ENCODE results near the gene PID1. TPM values are rescaled to one million over a fixed set of nuclear protein-coding genes. Genes with fewer than 3 reads are reported as not detected.

Gene PID1
- total RNA-seq, 1 donor from 2014 or later: 51.4 TPM

GRCh38 chr2:229090225-229090624, 180.9 kb downstream of the PID1 start:
- no peaks in the 10 kb centered on the region for H3K9me3 ChIP-seq
- TF ChIP-seq, protein P1, sequence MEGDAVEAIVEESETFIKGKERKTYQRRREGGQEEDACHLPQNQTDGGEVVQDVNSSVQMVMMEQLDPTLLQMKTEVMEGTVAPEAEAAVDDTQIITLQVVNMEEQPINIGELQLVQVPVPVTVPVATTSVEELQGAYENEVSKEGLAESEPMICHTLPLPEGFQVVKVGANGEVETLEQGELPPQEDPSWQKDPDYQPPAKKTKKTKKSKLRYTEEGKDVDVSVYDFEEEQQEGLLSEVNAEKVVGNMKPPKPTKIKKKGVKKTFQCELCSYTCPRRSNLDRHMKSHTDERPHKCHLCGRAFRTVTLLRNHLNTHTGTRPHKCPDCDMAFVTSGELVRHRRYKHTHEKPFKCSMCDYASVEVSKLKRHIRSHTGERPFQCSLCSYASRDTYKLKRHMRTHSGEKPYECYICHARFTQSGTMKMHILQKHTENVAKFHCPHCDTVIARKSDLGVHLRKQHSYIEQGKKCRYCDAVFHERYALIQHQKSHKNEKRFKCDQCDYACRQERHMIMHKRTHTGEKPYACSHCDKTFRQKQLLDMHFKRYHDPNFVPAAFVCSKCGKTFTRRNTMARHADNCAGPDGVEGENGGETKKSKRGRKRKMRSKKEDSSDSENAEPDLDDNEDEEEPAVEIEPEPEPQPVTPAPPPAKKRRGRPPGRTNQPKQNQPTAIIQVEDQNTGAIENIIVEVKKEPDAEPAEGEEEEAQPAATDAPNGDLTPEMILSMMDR (IDR thresholded peaks at IDR 0.05): no peak
- ATAC-seq (no peak), DNase-seq (no peak)
- H3K27me3 ChIP-seq: no peaks in the 10 kb centered on the region
- intact Hi-C loops (cut with DNase I): no loop called here
- H3K4me1 ChIP-seq: no peaks in the 10 kb centered on the region
- no peak overlapping the region for H3K4me3 ChIP-seq
- no peak overlapping the region for H3K27ac ChIP-seq
- H3K36me3 ChIP-seq: no peaks in the 10 kb centered on the region

DNA sequence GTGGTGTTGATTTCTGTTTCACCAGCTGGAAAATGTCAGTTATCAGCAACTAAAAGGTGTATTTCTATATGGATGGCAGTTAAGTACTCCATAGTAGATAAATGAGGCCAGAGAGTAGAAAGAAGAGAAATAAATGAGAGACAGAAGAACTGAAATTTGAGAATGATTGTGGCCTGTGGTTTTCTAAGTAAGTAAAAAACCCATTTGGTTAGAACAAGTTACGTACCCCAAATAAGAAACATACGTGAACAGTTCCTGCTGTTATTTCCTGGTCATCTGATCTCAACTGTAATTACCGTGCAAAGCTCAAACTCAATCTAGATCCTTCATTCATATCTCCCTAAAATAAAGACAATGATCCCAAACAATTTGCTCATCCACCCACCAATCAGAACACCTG, 181.3 kb downstream of the PID1 start:
- intact Hi-C loops (cut with DNase I): no loop called here
- Histone ChIP-seq H3K4me1 (no peaks in the 10 kb centered on the region), H3K4me3 (no peak overlapping the region), H3K27me3 (no peaks in the 10 kb centered on the region), H3K27ac (no peak overlapping the region), H3K9me3 (no peaks in the 10 kb centered on the region), H3K36me3 (no peaks in the 10 kb centered on the region)
- DNase-seq (no peak), ATAC-seq (no peak)
- TF ChIP-seq, protein P1 (IDR thresholded peaks at IDR 0.05): no peak

DNA sequence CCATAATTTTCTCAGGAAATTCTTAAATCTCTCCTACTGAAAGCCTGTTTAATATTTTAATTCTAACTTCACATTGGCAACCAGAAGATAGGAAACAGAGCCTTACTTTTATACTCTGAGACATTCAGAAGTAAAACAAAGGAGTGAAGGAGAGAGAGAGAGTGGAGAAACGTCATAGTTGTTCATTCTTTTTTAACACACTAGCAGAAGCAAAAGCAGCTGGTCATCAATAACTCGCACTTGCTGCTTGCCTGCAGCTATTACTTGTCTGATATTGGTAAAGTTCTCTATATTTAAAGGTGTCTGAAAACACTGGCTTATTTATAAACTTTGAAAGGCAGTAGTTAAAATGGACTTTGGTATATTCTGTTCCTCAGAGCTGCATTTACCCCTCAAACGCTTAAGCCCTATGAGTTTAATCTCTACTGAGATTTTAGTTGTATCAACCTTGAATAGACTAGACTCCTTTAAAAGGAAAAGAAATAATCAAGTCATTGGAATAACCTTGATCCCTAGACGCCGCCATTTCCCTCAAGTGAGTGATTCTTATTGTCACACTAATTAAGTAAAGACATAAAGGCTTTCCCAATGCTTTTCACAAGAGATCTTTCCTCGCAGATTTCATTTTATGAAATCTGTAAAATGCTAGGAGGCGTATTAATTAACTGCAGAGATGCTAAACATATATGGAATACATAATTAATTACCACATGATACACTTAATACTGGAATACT, 182.0 kb downstream of the PID1 start:
- no peaks in the 10 kb centered on the region for H3K36me3 ChIP-seq
- peaks cover 6% of the 10 kb centered on the region for H3K4me1 ChIP-seq
- TF ChIP-seq, protein P1 (IDR thresholded peaks at IDR 0.05): no peak
- no peak overlapping the region for H3K4me3 ChIP-seq
- no peak for DNase-seq
- intact Hi-C loops (cut with DNase I): no loop called here
- no peak overlapping the region for H3K27ac ChIP-seq
- no peaks in the 10 kb centered on the region for H3K27me3 ChIP-seq
- no peaks in the 10 kb centered on the region for H3K9me3 ChIP-seq
- no peak for ATAC-seq

DNA sequence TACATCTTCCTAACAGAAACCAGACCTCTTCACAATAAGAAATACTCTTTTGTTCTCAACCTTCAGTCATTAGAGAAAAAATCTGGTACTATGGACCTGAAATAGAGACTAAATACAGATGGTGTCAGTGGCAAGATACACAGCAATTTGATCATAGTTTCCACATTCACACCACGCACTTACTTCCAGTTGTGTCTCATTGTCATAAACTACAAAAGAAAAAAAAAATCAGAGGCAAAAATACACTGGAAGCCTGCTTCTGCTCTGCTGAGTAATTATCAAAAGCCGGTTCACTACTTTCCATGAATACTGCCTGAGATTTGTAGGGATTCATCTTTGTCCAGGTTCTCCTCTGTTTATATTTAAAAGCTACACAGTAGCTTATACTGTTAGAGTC, 182.6 kb downstream of the PID1 start:
- DNase-seq (no peak), ATAC-seq (no peak)
- H3K27ac ChIP-seq: no peak overlapping the region
- no peaks in the 10 kb centered on the region for H3K9me3 ChIP-seq
- TF ChIP-seq, protein P1 (IDR thresholded peaks at IDR 0.05): no peak
- H3K27me3 ChIP-seq: no peaks in the 10 kb centered on the region
- H3K4me3 ChIP-seq: no peak overlapping the region
- intact Hi-C loops (cut with DNase I): no loop called here
- H3K4me1 ChIP-seq: peaks cover 6% of the 10 kb centered on the region
- no peaks in the 10 kb centered on the region for H3K36me3 ChIP-seq

GRCh38 chr2:229087843-229088516, 183.1 kb downstream of the PID1 start:
- no peaks in the 10 kb centered on the region for H3K36me3 ChIP-seq
- TF ChIP-seq, protein P1 (IDR thresholded peaks at IDR 0.05): no peak
- H3K27ac ChIP-seq: no peak overlapping the region
- ATAC-seq: no peak
- H3K27me3 ChIP-seq: no peaks in the 10 kb centered on the region
- intact Hi-C loops (cut with DNase I): no loop called here
- H3K9me3 ChIP-seq: no peaks in the 10 kb centered on the region
- DNase-seq: no peak
- H3K4me1 ChIP-seq: peaks cover 6% of the 10 kb centered on the region
- H3K4me3 ChIP-seq: no peak overlapping the region
